SK-N-SH (cell line): ENCODE data around the gene PSMB2. TPM values are rescaled to one million over a fixed set of nuclear protein-coding genes. Genes with fewer than 3 reads are reported as not detected.

ENCODE experiments used
- CTCF ChIA-PET: fragments of 300-600, 350-600 bp; formaldehyde crosslinking; extraction: SDS; loops from one replicate; lab custom pipeline; 2021; lab: Yijun Ruan, JAX
- POLR2A ChIA-PET: fragments of 350-600 bp; sonication (Branson Sonifier 250); formaldehyde crosslinking; extraction: SDS; loops from one replicate; lab custom pipeline; 2020; ENCODE audit warnings: antibody characterized with exemption, inconsistent platforms; lab: Yijun Ruan, JAX
- DNase-seq: peaks from one replicate; pipeline ENCODE4 v3.0.0; 2012
- H2AFZ ChIP-seq: fragments of 200-600 bp; sonication (generic); 2 replicates; pipeline ENCODE4 v1.8.1; 2016; ENCODE audit warnings: antibody characterized with exemption, mild to moderate bottlenecking, low read depth
- H3F3A ChIP-seq: fragments of 200-600 bp; sonication (generic); replicated peaks from 2 replicates; pipeline ENCODE3; 2016; ENCODE audit warnings: antibody characterized with exemption, mild to moderate bottlenecking; ENCODE audit not compliant: insufficient read depth
- H3K27ac ChIP-seq, 2 experiments: fragments of 200-500 bp in 1 of 2; fragments of 200-600 bp in 1 of 2; sonication (Bioruptor generic) in 1 of 2; sonication (generic), shearing (Covaris generic) in 1 of 2; 2 replicates each; pipeline versions ENCODE4 v1.5.1 to v1.6.1; 2014 to 2016; ENCODE audit warnings: low read depth in 2 of 2, inconsistent platforms in 1 of 2, low read length in 1 of 2, mild to moderate bottlenecking in 1 of 2, mixed read lengths in 1 of 2
- H3K27me3 ChIP-seq: fragments of 200-600 bp; sonication (generic), shearing (Covaris generic); 2 replicates; pipeline ENCODE4 v1.6.1; 2016; ENCODE audit warnings: mixed run types; ENCODE audit not compliant: insufficient read depth
- H3K36me3 ChIP-seq, 2 experiments: fragments of 200-500 bp in 1 of 2; fragments of 200-600 bp in 1 of 2; sonication (Bioruptor generic) in 1 of 2; sonication (generic) in 1 of 2; replicated peaks in 1 of 2; 2 replicates each; pipeline versions ENCODE3 to v1.5.1; 2014 to 2016; ENCODE audit warnings: low read length in 1 of 2, mild to moderate bottlenecking in 1 of 2; ENCODE audit not compliant: insufficient read depth in 2 of 2, control insufficient read depth in 1 of 2
- H3K4me1 ChIP-seq, 2 experiments: fragments of 200-500 bp in 1 of 2; fragments of 200-600 bp in 1 of 2; sonication (Bioruptor generic) in 1 of 2; sonication (generic), shearing (Covaris generic) in 1 of 2; 2 replicates each; pipeline versions ENCODE4 v1.5.1 to v1.6.1; 2014 to 2016; ENCODE audit warnings: low read depth in 1 of 2, low read length in 1 of 2, mixed run types in 1 of 2; ENCODE audit not compliant: insufficient read depth in 2 of 2, control insufficient read depth in 1 of 2
- H3K4me2 ChIP-seq: fragments of 200-600 bp; sonication (generic), shearing (Covaris generic); 2 replicates; pipeline ENCODE4 v1.6.1; 2017; ENCODE audit warnings: mixed run types
- H3K4me3 ChIP-seq, 2 experiments: fragments of 200-500 bp in 1 of 2; fragments of 200-600 bp in 1 of 2; sonication (Bioruptor generic) in 1 of 2; sonication (generic), shearing (Covaris generic) in 1 of 2; 2 replicates each; pipeline versions ENCODE4 v1.5.1 to v1.8.1; 2014 to 2016; ENCODE audit warnings: low read depth in 2 of 2, inconsistent platforms in 1 of 2, low read length in 1 of 2, mild to moderate bottlenecking in 1 of 2, mixed read lengths in 1 of 2, moderate library complexity in 1 of 2
- H3K79me2 ChIP-seq: fragments of 200-600 bp; sonication (generic); 2 replicates; pipeline ENCODE4 v1.8.1; 2017; ENCODE audit warnings: mild to moderate bottlenecking; ENCODE audit not compliant: insufficient read depth
- H3K9ac ChIP-seq: fragments of 200-600 bp; sonication (generic); 2 replicates; pipeline ENCODE4 v1.6.1; 2017; ENCODE audit warnings: mixed run types
- H3K9me2 ChIP-seq: fragments of 200-600 bp; sonication (generic); 2 replicates; pipeline ENCODE4 v1.6.1; 2017; ENCODE audit warnings: mixed run types
- H3K9me3 ChIP-seq: fragments of 200-600 bp; sonication (generic); 2 replicates; pipeline ENCODE4 v1.6.1; 2017; ENCODE audit warnings: mixed run types, mild to moderate bottlenecking, moderate library complexity
- H4K20me1 ChIP-seq: fragments of 200-600 bp; sonication (generic); 2 replicates; pipeline ENCODE4 v1.6.1; 2017; ENCODE audit warnings: mild to moderate bottlenecking, mixed run types; ENCODE audit not compliant: insufficient read depth
- ELF1 ChIP-seq: IDR thresholded peaks from 2 replicates; pipeline ENCODE4 v1.4.0; 2012
- EP300 ChIP-seq, 2 experiments: IDR thresholded peaks; 2 replicates each; pipeline versions ENCODE4 v1.4.0 to v1.6.1; 2012; ENCODE audit warnings: borderline replicate concordance in 1 of 2, low read depth in 1 of 2, low read length in 1 of 2
- FOSL2 ChIP-seq: IDR thresholded peaks from 2 replicates; pipeline ENCODE4 v1.4.0; 2012; ENCODE audit warnings: low read depth, mild to moderate bottlenecking, moderate library complexity, borderline replicate concordance
- JUND ChIP-seq: IDR thresholded peaks from 2 replicates; pipeline ENCODE4 v1.4.0; 2012
- MAX ChIP-seq: IDR thresholded peaks from 2 replicates; pipeline ENCODE4 v1.4.0; 2012; ENCODE audit warnings: low read depth
- MEF2A ChIP-seq: IDR thresholded peaks from 2 replicates; pipeline ENCODE4 v1.4.0; 2012; ENCODE audit warnings: low read depth, borderline replicate concordance
- PBX3 ChIP-seq: IDR thresholded peaks from 2 replicates; pipeline ENCODE4; 2012
- REST ChIP-seq: IDR thresholded peaks from 2 replicates; pipeline ENCODE4 v1.6.1; 2012; ENCODE audit warnings: mild to moderate bottlenecking, low read depth, low read length, moderate library complexity
- RXRA ChIP-seq: IDR thresholded peaks from 2 replicates; pipeline ENCODE4 v1.4.0; 2012; ENCODE audit warnings: low read depth, mild to moderate bottlenecking, borderline replicate concordance
- SIN3A ChIP-seq: IDR thresholded peaks from 2 replicates; pipeline ENCODE4 v1.6.1; 2012; ENCODE audit warnings: low read depth, mild to moderate bottlenecking, low read length, moderate library complexity, borderline replicate concordance
- TAF1 ChIP-seq: IDR thresholded peaks from 2 replicates; pipeline ENCODE4 v1.6.1; 2012; ENCODE audit warnings: low read depth, mild to moderate bottlenecking, low read length, moderate library complexity, borderline replicate concordance
- TCF12 ChIP-seq: IDR thresholded peaks from 2 replicates; pipeline ENCODE4 v1.4.0; 2012
- TEAD4 ChIP-seq: IDR thresholded peaks from 2 replicates; pipeline ENCODE4 v1.4.0; 2012; ENCODE audit warnings: mild to moderate bottlenecking, borderline replicate concordance; ENCODE audit not compliant: insufficient read depth
- WGBS: methylation state at CpG from one replicate; pipeline ENCODE4 v1.1.6; 2017; ENCODE audit warnings: low lambda C conversion rate; 5-methylcytosine and 5-hydroxymethylcytosine counted together
- polyA plus RNA-seq, 3 experiments: library from polyadenylated mRNA; depleted of rRNA; stranded (reverse); fragments of >200 nt; gene quantifications; 2 replicates each; pipeline ENCODE4 v1.2.3, GENCODE V29; 2012

PSMB2 gene
- polyA plus RNA-seq, 1 of the 3 experiments (the other 2 are of a cell fraction) = 83.5 TPM

- H4K20me1 ChIP-seq = peaks cover 20% of the 10 kb centered on the region
- H3K4me2 ChIP-seq = peak overlapping the region; percentile 62
- WGBS = 27% methylated on average over 4 of the region's 4 CpGs
- no peak for DNase-seq
- peaks cover 33% of the 10 kb centered on the region for H3F3A ChIP-seq
- CTCF ChIA-PET = interaction anchor here (0.9 to 1.5 kb wide), 3 partner anchors 14 to 155 kb away, joined by 3 to 4 read pairs (median 3); no protein-coding TSS in a partner anchor
- no peaks in the 10 kb centered on the region for H3K9me2 ChIP-seq
- H3K4me1 ChIP-seq = peaks cover 0 to 19% of the 10 kb centered on the region in 2 experiments; a peak in 2 of 4 replicates
- H3K79me2 ChIP-seq = peaks cover 62% of the 10 kb centered on the region
- H3K36me3 ChIP-seq = peaks cover 42 to 67% of the 10 kb centered on the region in 2 experiments
- TF ChIP-seq EP300 (IDR thresholded peaks at IDR 0.05; ENCODE audit: borderline replicate concordance in 1 of 2, low read depth in 1 of 2, low read length in 1 of 2) = peak in 1 of 2 experiments; percentile 39; a peak in 1 of 4 replicates
- TF ChIP-seq SIN3A = peak; percentile 72; the same call in 1 of the 2 replicates
- no peak for TF ChIP-seq REST
- TF ChIP-seq MAX = peak; percentile 46; the same call in 1 of the 2 replicates
- peak; percentile 84 for TF ChIP-seq PBX3
- TF ChIP-seq RXRA = peak; percentile 93; the same call in 1 of the 2 replicates
- TF ChIP-seq MEF2A = no peak
- 0 out of 2 replicates have a peak, but pooled peaks have one; percentile 3 for TF ChIP-seq TAF1
- peak; percentile 38; the same call in 1 of the 2 replicates for TF ChIP-seq FOSL2
- no peak for TF ChIP-seq ELF1
- TF ChIP-seq TCF12 = peak; percentile 61
- TF ChIP-seq TEAD4 = peak; percentile 53; the same call in 1 of the 2 replicates
- TF ChIP-seq JUND = peak; percentile 57
- H3K9ac ChIP-seq = peak overlapping the region; percentile 19; the same call in 1 of the 2 replicates
- peak overlapping the region in 1 of 2 experiments; percentile 21; a peak in 1 of 4 replicates for H3K4me3 ChIP-seq
- peaks cover 8% of the 10 kb centered on the region; the same call in 1 of the 2 replicates for H3K9me3 ChIP-seq
- H3K27ac ChIP-seq = peak overlapping the region; percentile 58 to 74; a peak in 3 of 4 replicates
- H3K27me3 ChIP-seq = no peaks in the 10 kb centered on the region
- H2AFZ ChIP-seq = no peak overlapping the region
- POLR2A ChIA-PET = no interaction called here
These were observed 35.5 kb downstream of the PSMB2 start for GRCh38 chr1:35605867-35606182.
